RWPE2 (cell line): ENCODE data around the gene SLC2A6.

Experiments
- ATAC-seq: fragments of 200-7000 bp; cut with Tn5 transposase; 3 replicates; pipeline ENCODE4 v1.9.1; 2021; ENCODE audit warnings: low read depth
- DNase-seq: peaks from one replicate; pipeline ENCODE4 v3.0.0-alpha.2; 2020; ENCODE audit warnings: low spot score
- H3K27ac ChIP-seq: fragments of 450-650 bp; 2 replicates; pipeline ENCODE4 v1.5.1; 2017; ENCODE audit warnings: mild to moderate bottlenecking; ENCODE audit not compliant: poor library complexity, severe bottlenecking
- H3K27me3 ChIP-seq: fragments of 250-450 bp; sonication (Bioruptor Pico); 2 replicates; pipeline ENCODE4 v1.5.1; 2021; ENCODE audit warnings: mild to moderate bottlenecking, moderate library complexity; ENCODE audit not compliant: insufficient read depth, poor library complexity, severe bottlenecking
- H3K36me3 ChIP-seq: fragments of 250-450 bp; sonication (Bioruptor Pico); 2 replicates; pipeline ENCODE4 v1.5.1; 2020; ENCODE audit warnings: low read depth, mild to moderate bottlenecking, moderate library complexity
- H3K4me1 ChIP-seq: fragments of 250-450 bp; sonication (Bioruptor Pico); 2 replicates; pipeline ENCODE4 v1.5.1; 2021; ENCODE audit warnings: mild to moderate bottlenecking, moderate library complexity; ENCODE audit not compliant: insufficient read depth, poor library complexity, severe bottlenecking
- H3K4me3 ChIP-seq: fragments of 250-450 bp; sonication (Bioruptor Pico); 2 replicates; pipeline ENCODE4 v1.5.1; 2021; ENCODE audit warnings: mild to moderate bottlenecking, moderate library complexity; ENCODE audit not compliant: severe bottlenecking
- H3K9me3 ChIP-seq: fragments of 250-450 bp; sonication (Bioruptor Pico); 2 replicates; pipeline ENCODE4 v1.5.1; 2021; ENCODE audit warnings: mild to moderate bottlenecking, moderate library complexity; ENCODE audit not compliant: severe bottlenecking
- TF ChIP-seq, protein P1 (sequence below): fragments of 450-650 bp; IDR thresholded peaks from one replicate; pipeline ENCODE4 v1.5.1; 2017; ENCODE audit warnings: mild to moderate bottlenecking, moderate library complexity; ENCODE audit not compliant: poor library complexity, severe bottlenecking

The SLC2A6 gene

DNA sequence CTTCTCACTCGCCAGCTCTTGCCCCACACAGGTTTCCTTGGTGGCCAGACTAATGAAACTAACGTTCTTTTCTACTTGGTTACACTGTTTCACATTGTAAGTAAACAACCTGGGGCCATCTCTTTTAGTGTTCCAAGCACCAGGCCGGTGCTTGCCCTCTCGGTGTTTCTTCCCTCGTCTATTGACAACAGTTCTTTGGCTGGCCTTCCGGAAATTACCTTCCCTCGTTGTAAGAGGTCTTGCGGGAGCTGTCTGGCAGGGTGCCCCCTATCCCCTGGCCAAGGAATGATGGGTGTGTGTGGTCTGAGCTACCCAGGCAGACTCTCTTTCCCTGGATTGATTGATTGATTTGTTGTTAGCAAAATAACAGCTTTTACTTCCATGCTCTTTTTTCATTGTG is 46.8 kb upstream of the SLC2A6 start:
- ATAC-seq (no peak), DNase-seq (no peak)
- Histone ChIP-seq H3K4me3 (no peak overlapping the region), H3K9me3 (no peaks in the 10 kb centered on the region), H3K27ac (no peak overlapping the region), H3K27me3 (peaks cover 52% of the 10 kb centered on the region), H3K4me1 (no peaks in the 10 kb centered on the region), H3K36me3 (no peaks in the 10 kb centered on the region)
- TF ChIP-seq, protein P1, sequence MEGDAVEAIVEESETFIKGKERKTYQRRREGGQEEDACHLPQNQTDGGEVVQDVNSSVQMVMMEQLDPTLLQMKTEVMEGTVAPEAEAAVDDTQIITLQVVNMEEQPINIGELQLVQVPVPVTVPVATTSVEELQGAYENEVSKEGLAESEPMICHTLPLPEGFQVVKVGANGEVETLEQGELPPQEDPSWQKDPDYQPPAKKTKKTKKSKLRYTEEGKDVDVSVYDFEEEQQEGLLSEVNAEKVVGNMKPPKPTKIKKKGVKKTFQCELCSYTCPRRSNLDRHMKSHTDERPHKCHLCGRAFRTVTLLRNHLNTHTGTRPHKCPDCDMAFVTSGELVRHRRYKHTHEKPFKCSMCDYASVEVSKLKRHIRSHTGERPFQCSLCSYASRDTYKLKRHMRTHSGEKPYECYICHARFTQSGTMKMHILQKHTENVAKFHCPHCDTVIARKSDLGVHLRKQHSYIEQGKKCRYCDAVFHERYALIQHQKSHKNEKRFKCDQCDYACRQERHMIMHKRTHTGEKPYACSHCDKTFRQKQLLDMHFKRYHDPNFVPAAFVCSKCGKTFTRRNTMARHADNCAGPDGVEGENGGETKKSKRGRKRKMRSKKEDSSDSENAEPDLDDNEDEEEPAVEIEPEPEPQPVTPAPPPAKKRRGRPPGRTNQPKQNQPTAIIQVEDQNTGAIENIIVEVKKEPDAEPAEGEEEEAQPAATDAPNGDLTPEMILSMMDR, result no peak

DNA sequence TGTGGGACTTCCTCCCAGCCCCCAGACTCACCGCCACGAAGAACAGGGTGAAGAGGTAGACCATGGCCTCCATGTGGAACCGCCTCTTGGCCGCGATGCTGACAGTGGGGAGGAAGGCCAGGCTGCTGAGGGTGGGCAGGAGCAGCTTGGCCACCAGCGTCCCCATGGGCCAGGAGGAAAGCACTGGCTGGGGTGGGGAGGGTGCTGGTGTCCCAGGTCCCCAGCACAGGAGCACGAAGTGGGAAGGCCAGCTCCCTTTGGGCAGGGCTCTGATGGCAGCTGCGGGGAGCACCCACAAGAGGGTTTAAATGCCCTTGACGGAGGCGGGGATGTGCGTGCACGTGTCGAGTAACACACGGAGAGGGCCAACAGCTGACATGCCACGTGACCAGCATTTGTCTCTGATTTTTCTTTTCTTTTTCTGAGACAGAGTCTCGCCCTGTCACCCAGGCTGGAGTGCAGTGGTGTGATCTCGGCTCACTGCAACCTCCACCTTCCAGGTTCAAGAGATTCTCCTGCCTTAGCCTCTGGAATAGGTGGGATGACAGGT is 45.9 kb upstream of the SLC2A6 start, which contains the start of gene MYMK:
TSS of gene MYMK (minus strand) at position 281 of the 550 bp plus-strand sequence. CDS start at position 166, 115 bp downstream.
- H3K27ac ChIP-seq, result no peak within 1 kb of the TSS
- no peak within 1 kb of the TSS for H3K4me3 ChIP-seq
- H3K9me3 ChIP-seq, result no peaks in the 10 kb centered on the region
- no peak for DNase-seq
- H3K36me3 ChIP-seq, result no peaks in the 10 kb centered on the region
- peaks cover 43% of the 10 kb centered on the region for H3K27me3 ChIP-seq
- no peak for ATAC-seq
- TF ChIP-seq, protein P1, result no peak
- no peaks in the 10 kb centered on the region for H3K4me1 ChIP-seq

DNA sequence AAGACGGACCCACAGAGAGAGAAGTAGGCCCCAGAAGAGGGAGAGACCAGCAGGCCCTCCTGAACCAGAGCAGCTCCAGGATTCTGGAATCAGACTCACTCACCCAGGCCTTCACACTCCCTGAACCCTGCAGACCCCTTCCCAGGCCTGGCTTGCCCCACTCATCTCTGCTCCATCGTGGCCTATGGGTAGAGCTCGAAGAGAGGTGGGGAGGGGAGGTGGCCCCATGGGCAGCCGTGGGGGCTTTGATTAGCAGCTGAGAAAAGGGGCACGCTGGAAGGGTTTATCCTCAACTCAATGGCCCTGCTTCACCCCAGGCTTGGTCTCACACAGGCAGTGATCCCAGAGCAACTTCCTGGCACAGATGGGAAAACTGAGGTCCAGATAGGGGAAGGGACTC is 45.2 kb upstream of the SLC2A6 start:
- Histone ChIP-seq H3K36me3 (no peaks in the 10 kb centered on the region), H3K27me3 (peaks cover 38% of the 10 kb centered on the region), H3K4me1 (no peaks in the 10 kb centered on the region), H3K9me3 (no peaks in the 10 kb centered on the region), H3K27ac (no peak overlapping the region), H3K4me3 (no peak overlapping the region)
- ATAC-seq (no peak), DNase-seq (no peak)
- TF ChIP-seq, protein P1, result no peak

GRCh38 chr9:133523106-133523505 is 44.2 kb upstream of the SLC2A6 start:
- DNase-seq (no peak), ATAC-seq (no peak)
- Histone ChIP-seq H3K36me3 (no peaks in the 10 kb centered on the region), H3K27ac (no peak overlapping the region), H3K4me3 (no peak overlapping the region), H3K9me3 (no peaks in the 10 kb centered on the region), H3K4me1 (no peaks in the 10 kb centered on the region), H3K27me3 (peaks cover 27% of the 10 kb centered on the region)
- TF ChIP-seq, protein P1, result no peak

- ATAC-seq (no peak), DNase-seq (no peak)
- H3K9me3 ChIP-seq, result no peaks in the 10 kb centered on the region
- H3K27ac ChIP-seq, result no peak overlapping the region
- H3K27me3 ChIP-seq, result peaks cover 19% of the 10 kb centered on the region
- H3K36me3 ChIP-seq, result no peaks in the 10 kb centered on the region
- H3K4me1 ChIP-seq, result no peaks in the 10 kb centered on the region
- TF ChIP-seq, protein P1, result no peak
- H3K4me3 ChIP-seq, result no peak overlapping the region
These were observed 43.4 kb upstream of the SLC2A6 start for GRCh38 chr9:133522073-133522910.
